Cardiac fibroblast (primary cell): ENCODE measurements around the gene COBLL1.

Experiments used
- DNase-seq, 2 donors: peaks; one replicate each; pipeline versions ENCODE4 v3.0.0 to v3.0.0-alpha.2; 2010; ENCODE audit warnings: low read depth in 2 of 2
- H3K4me3 ChIP-seq, 2 donors: replicated peaks in 1 of 2; 1 replicate in 1 of 2; 2 replicates in 1 of 2; pipeline ENCODE4 v1.5.1; 2011; ENCODE audit warnings: low read depth in 2 of 2, low read length in 2 of 2, mild to moderate bottlenecking in 2 of 2, moderate library complexity in 1 of 2
- CTCF ChIP-seq: IDR thresholded peaks from one replicate; pipeline ENCODE4 v1.5.1; 2011; ENCODE audit warnings: low read depth, mild to moderate bottlenecking, low read length, inconsistent platforms

The COBLL1 gene

DNA sequence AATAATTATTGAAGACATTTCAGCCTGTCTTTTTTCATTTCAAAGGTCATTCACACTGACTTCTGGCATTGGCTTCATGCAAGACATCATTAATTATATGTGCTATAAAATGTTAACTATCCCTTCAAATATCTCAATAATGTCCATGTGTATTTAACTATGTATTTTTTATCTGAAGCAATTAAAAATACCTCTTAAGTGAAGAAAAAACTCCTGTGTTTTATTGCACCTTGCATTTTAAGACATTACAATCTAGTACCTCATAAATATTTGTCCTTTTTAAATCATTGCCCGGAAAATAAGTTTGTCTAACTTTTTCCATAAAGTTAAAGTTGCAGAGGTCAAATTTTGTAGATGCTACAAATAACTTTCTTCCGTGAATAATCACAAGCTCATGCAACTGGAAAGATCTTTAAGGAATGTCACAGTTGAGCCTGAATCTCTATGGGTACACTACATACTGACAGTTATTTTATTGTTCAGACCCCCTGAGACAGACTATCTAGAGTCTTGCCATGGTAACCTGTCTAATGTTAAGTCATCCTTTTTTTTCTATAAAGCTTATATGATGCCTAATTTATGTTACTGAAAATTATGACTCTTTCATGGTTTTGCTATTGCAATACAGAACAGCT lies 38.4 kb upstream of the COBLL1 start:
- TF ChIP-seq CTCF = no peak
- no peak overlapping the region for H3K4me3 ChIP-seq
- DNase-seq = no peak

DNA sequence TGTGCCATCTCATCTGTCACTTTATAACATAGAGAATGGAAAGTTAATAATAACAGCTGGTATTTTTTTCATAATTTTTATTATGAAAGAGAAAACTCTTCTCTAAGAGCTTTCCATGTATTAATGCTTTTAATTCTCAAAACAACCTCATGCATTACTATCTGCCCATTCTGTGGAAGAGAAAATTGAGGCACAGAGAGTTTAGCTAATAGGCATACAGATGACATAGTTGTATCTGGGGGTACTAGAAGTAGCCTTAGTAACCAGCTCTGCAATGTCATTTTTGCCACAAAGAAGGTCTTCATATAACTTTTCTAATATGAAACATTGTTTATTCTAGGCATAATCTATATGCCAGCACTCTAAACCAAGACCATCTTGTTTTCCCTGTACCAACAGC lies 36.3 kb upstream of the COBLL1 start:
- no peak overlapping the region for H3K4me3 ChIP-seq
- DNase-seq = no peak
- no peak for TF ChIP-seq CTCF

GRCh38 chr2:164877169-164877568 lies 35.5 kb upstream of the COBLL1 start:
- DNase-seq = no peak
- TF ChIP-seq CTCF = no peak
- no peak overlapping the region for H3K4me3 ChIP-seq

DNA sequence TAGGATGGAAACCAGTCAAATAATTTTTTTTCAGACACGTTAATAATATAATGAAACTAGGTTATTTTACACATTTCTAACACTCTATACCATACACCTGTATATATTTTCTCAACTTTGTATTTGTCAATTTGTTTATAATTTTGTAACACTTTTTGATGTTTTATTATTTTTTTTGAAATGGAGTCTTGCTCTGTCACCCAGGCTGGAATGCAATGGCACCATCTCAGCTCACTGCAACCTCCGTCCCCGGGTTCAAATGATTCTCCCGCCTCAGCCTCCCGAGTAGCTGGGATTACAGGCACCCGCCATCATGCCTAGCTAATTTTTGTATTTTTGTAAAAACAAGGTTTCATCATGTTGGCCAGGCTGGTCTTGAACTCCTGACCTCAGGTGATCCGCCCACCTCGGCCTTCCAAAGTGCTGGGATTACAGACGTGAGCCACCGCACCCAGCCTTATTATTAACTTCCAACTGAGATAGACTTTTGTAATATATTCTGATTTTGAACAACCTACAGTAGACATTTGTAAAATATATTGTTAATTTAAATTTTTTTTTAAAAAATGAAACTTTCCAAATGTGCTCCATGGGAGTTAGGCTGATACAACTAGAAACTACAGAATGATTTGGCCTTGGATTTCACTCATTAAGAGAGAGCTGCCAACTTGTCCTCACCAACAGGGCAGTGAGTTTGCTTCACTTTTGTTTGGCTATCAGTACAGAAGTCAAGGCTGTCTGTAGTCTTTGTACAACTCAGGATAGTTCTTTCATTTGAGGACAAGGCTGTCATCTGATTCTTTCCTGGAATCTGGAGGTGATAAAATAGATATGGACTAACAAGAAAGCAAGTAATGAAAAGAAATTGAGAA lies 33.9 kb upstream of the COBLL1 start:
- no peak for DNase-seq
- TF ChIP-seq CTCF = no peak

DNA sequence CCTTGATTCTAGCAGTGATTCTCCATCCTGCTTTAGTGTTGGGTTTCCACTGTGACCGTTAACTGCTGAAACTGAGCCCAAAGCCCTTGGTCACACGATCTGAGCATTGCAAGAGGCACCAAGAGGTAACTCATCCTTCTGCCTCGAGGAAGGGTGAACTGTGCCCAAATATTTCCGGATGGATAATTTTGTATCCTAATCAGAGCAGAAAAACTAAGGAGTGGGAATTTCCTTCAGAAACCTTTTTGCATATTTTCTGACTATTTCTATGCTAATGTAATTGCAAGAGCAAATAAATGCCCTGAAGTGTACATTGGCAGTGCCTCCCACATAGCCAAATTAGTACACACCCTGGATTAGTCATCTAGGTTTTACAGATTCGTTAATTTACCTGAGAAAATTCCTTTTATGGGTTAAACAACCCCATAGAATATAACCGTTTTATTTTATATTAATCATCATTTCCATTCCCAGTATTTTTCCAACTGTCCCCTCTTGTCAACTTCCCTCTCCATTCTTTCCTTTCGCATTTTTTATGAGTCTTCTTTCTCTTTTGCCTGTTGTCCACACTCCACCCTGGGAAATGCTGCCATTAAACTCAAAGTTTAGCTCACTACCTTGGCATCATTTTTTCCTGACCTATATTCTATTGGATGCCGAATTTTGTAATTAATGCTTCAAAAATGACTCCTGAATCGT lies 31.7 kb upstream of the COBLL1 start:
- no peak overlapping the region for H3K4me3 ChIP-seq
- DNase-seq = no peak
- TF ChIP-seq CTCF = no peak

More for the DNA sequence above, 33.9 kb upstream of the COBLL1 start:
- H3K4me3 ChIP-seq = no peak overlapping the region

GRCh38 chr2:164871404-164871803 lies 29.8 kb upstream of the COBLL1 start:
- DNase-seq = no peak

More at GRCh38 chr2:164871404-164871803, 29.8 kb upstream of the COBLL1 start:
- no peak for TF ChIP-seq CTCF
- no peak overlapping the region for H3K4me3 ChIP-seq
